ENCODE results near the gene BRSK1. TPM values are rescaled to one million over a fixed set of nuclear protein-coding genes. Genes with fewer than 3 reads are reported as not detected.
A peak's percentile ranks its signal among the peaks of the same experiment; 100 is the strongest.

BRSK1 gene
- total and polyA plus RNA-seq, 2 donors from 2014 or later: 1.4 to 6.5 TPM

DNA sequence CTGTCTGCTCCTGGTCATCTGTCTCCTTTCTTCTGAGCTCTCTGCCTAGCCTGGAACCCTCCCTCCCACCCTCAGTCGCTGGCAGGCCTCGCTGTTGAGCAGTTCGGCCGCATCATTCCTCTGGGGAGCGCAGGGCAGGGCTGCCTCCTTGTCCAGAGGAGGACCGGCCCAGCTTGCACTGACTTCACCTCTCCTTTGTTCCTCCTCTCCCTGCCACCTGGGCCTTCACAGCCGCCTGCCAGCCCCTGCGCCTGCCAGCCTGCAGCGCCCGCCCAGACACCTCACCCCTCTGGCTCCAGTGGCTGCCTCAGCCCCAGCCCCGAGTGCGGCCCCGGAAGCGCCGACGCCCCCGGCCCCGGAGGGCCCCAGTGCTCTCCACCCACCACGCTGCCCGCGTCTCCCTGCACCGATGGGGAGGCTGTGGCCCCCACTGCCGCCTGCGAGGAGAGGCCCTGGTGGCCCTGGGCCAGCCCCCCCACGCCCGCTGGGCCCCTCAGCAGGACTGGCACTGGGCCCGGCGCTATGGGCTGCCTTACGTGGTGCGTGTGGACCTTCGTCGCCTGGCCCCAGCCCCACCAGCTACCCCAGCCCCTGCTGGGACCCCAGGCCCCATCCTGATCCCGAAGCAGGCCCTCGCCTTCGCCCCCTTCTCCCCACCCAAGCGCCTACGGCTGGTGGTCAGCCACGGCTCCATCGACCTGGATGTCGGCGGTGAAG lies 63.1 kb downstream of the BRSK1 start:
- Histone ChIP-seq H3K27ac (ENCODE audit: low read depth in 2 of 2, low read length in 2 of 2) (no peak overlapping the region), H3K36me3 (ENCODE audit: control insufficient read depth in 2 of 3, insufficient read depth in 3 of 3, low read length in 3 of 3) (no peaks in the 10 kb centered on the region)
- DNase-seq: peak in 2 of 5 donors; percentile 51 to 70

DNA sequence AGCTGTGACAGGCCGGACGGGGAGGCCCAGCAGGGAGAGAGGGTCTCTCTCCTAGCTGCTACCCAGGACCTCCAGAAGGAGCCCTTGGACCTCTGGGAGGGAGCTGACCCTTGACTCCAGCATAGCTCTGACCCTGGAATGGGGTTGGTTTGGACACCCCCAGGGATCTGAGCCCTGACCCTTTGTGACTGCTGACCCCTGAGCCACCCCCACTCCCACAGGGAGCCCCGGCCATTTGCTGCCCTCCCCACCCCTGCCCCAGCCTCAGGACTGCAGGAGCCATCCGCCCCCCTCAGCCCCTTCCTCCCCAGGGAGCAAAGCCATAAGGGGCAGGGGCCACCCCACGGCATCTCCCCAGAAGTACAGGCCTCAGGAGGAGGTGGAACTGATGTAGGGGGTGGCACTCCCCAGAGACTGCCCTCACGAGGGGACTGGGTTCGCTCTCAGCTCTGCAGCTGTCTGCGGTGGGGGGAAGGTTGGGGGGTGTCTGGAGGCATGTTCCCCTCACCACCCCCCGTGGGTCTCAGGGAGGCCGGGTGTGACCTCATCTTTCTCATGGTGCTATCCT lies 63.7 kb downstream of the BRSK1 start:
- Histone ChIP-seq H3K36me3 (ENCODE audit: control insufficient read depth in 2 of 3, insufficient read depth in 3 of 3, low read length in 3 of 3) (no peaks in the 10 kb centered on the region), H3K27ac (ENCODE audit: low read depth in 2 of 2, low read length in 2 of 2) (no peak overlapping the region), H3K27me3 (ENCODE audit: control insufficient read depth, insufficient read depth, low read length) (peaks cover 6% of the 10 kb centered on the region), H3K9me3 (ENCODE audit: control insufficient read depth in 2 of 3, insufficient read depth in 1 of 3, low read length in 3 of 3) (no peaks in the 10 kb centered on the region), H3K9ac (ENCODE audit: low read length in 3 of 3) (no peak overlapping the region), H3K4me3 (ENCODE audit: low read length in 3 of 3) (no peak overlapping the region), H3K4me1 (ENCODE audit: control insufficient read depth in 2 of 3, insufficient read depth in 2 of 3, low read depth in 1 of 3, low read length in 3 of 3) (no peaks in the 10 kb centered on the region)
- intact Hi-C loops (cut with DNase I): no loop called here
- DNase-seq: peak in 2 of 5 donors; percentile 59 to 68
- no peak for FAIRE-seq
- TF ChIP-seq, protein P1, sequence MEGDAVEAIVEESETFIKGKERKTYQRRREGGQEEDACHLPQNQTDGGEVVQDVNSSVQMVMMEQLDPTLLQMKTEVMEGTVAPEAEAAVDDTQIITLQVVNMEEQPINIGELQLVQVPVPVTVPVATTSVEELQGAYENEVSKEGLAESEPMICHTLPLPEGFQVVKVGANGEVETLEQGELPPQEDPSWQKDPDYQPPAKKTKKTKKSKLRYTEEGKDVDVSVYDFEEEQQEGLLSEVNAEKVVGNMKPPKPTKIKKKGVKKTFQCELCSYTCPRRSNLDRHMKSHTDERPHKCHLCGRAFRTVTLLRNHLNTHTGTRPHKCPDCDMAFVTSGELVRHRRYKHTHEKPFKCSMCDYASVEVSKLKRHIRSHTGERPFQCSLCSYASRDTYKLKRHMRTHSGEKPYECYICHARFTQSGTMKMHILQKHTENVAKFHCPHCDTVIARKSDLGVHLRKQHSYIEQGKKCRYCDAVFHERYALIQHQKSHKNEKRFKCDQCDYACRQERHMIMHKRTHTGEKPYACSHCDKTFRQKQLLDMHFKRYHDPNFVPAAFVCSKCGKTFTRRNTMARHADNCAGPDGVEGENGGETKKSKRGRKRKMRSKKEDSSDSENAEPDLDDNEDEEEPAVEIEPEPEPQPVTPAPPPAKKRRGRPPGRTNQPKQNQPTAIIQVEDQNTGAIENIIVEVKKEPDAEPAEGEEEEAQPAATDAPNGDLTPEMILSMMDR (IDR thresholded peaks at IDR 0.05; ENCODE audit: borderline replicate concordance, extremely low read depth, insufficient read depth): no peak

More for the DNA sequence above, 63.1 kb downstream of the BRSK1 start:
- TF ChIP-seq, protein P1 (IDR thresholded peaks at IDR 0.05; ENCODE audit: borderline replicate concordance, extremely low read depth, insufficient read depth): no peak
- no peaks in the 10 kb centered on the region for H3K4me1 ChIP-seq (ENCODE audit: control insufficient read depth in 2 of 3, insufficient read depth in 2 of 3, low read depth in 1 of 3, low read length in 3 of 3)
- no peak overlapping the region for H3K9ac ChIP-seq (ENCODE audit: low read length in 3 of 3)
- no peak overlapping the region for H3K4me3 ChIP-seq (ENCODE audit: low read length in 3 of 3)
- FAIRE-seq: no peak
- H3K27me3 ChIP-seq (ENCODE audit: control insufficient read depth, insufficient read depth, low read length): no peaks in the 10 kb centered on the region
- no peaks in the 10 kb centered on the region for H3K9me3 ChIP-seq (ENCODE audit: control insufficient read depth in 2 of 3, insufficient read depth in 1 of 3, low read length in 3 of 3)
- intact Hi-C loops (cut with DNase I): no loop called here

DNA sequence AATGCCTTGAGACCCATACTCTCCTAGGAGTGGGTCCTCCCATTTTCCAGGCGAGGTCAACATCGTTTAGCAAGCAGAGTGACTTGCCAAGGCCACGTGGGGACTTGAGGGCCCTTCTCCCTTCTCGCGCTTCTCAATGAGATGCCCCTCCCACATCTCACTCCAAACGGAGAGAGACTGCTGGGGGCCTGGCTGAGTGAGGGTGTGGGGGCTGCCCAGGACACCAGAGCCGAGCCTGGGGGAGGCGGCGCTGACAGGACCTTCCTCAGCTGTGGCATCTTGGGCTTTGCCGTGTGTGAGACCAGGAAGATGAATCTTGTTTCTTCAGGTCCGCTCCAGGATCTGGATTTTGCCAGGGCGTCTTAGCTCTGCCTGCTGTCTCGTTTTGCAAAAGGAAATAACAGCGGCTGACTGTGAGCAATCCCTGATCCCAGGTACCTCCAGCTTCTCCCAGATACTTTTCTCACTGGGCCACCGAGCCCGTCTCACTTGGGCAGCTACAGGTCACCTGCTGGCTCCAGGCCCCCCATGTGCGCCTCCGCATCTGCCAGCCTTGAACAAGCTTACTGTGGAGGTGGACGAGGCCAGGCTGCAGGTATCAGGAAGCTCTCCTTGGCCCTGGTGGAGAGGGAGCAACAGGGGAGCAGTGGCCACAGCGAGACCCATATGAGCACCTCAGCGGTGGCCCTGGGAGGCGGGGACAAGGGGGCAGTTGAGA lies 64.7 kb downstream of the BRSK1 start:
- Histone ChIP-seq H3K27me3 (ENCODE audit: control insufficient read depth, insufficient read depth, low read length) (peaks cover 13% of the 10 kb centered on the region), H3K36me3 (ENCODE audit: control insufficient read depth in 2 of 3, insufficient read depth in 3 of 3, low read length in 3 of 3) (no peaks in the 10 kb centered on the region), H3K27ac (ENCODE audit: low read depth in 2 of 2, low read length in 2 of 2) (no peak overlapping the region), H3K9ac (ENCODE audit: low read length in 3 of 3) (no peak overlapping the region), H3K4me3 (ENCODE audit: low read length in 3 of 3) (no peak overlapping the region), H3K4me1 (ENCODE audit: control insufficient read depth in 2 of 3, insufficient read depth in 2 of 3, low read depth in 1 of 3, low read length in 3 of 3) (peaks cover 0 to 3% (median 0%) of the 10 kb centered on the region in 3 donors), H3K9me3 (ENCODE audit: control insufficient read depth in 2 of 3, insufficient read depth in 1 of 3, low read length in 3 of 3) (no peaks in the 10 kb centered on the region)
- FAIRE-seq (no peak), DNase-seq (peak in 4 of 5 donors; percentile 73 to 84 (median 79))
- TF ChIP-seq, protein P1 (IDR thresholded peaks at IDR 0.05; ENCODE audit: borderline replicate concordance, extremely low read depth, insufficient read depth): no peak
- intact Hi-C loops (cut with DNase I): no loop called here
